Loucy (cell line): ENCODE measurements around the gene SEC16B.
"Not testable (repeated sequence)": the region's sequence is repeated elsewhere in the genome, so short reads cannot be mapped to it uniquely, and the experiment has no call there.

ENCODE experiments used
- H2AFZ ChIP-seq: fragments of 200-600 bp; sonication (generic); 2 replicates; pipeline ENCODE4 v1.6.0; 2016; ENCODE audit warnings: antibody characterized with exemption, mild to moderate bottlenecking, low read length, moderate library complexity
- H3F3A ChIP-seq: fragments of 200-600 bp; 2 replicates; pipeline ENCODE4 v1.6.0; 2016; ENCODE audit warnings: antibody characterized with exemption, low read depth, mild to moderate bottlenecking
- H3K27me3 ChIP-seq: fragments of 200-600 bp; sonication (generic); 2 replicates; pipeline ENCODE4 v1.6.1; 2014; ENCODE audit warnings: low read length, mild to moderate bottlenecking; ENCODE audit not compliant: insufficient read depth, poor library complexity, severe bottlenecking
- H3K36me3 ChIP-seq: fragments of 200-600 bp; sonication (generic); 2 replicates; pipeline ENCODE4 v1.6.1; 2016; ENCODE audit warnings: low read length; ENCODE audit not compliant: insufficient read depth
- H3K4me1 ChIP-seq: fragments of 200-600 bp; sonication (generic); 2 replicates; pipeline ENCODE4 v1.5.1; 2014; ENCODE audit warnings: low read length, mild to moderate bottlenecking; ENCODE audit not compliant: insufficient read depth, poor library complexity, severe bottlenecking
- H3K4me2 ChIP-seq: fragments of 200-600 bp; sonication (generic); 2 replicates; pipeline ENCODE4 v1.6.0; 2014; ENCODE audit warnings: antibody characterized with exemption, low read length, low read depth, mild to moderate bottlenecking; ENCODE audit not compliant: poor library complexity, severe bottlenecking
- H3K4me3 ChIP-seq: fragments of 200-600 bp; sonication (generic); 2 replicates; pipeline ENCODE4 v1.5.1; 2014; ENCODE audit warnings: low read length, mild to moderate bottlenecking, mixed read lengths; ENCODE audit not compliant: poor library complexity, severe bottlenecking
- H3K79me2 ChIP-seq: fragments of 200-600 bp; sonication (generic); 2 replicates; pipeline ENCODE4 v1.6.1; 2014; ENCODE audit warnings: low read length; ENCODE audit not compliant: insufficient read depth
- H3K9ac ChIP-seq: fragments of 200-600 bp; sonication (generic); 2 replicates; pipeline ENCODE4 v1.6.0; 2014; ENCODE audit warnings: mild to moderate bottlenecking, low read depth, low read length, moderate library complexity; ENCODE audit not compliant: poor library complexity, severe bottlenecking
- H3K9me2 ChIP-seq: fragments of 200-600 bp; sonication (generic); replicated peaks from 2 replicates; pipeline ENCODE4 v1.6.1; 2016; ENCODE audit warnings: low read depth, low read length, mixed read lengths
- H3K9me3 ChIP-seq: fragments of 200-600 bp; sonication (generic); 2 replicates; pipeline ENCODE4 v1.6.1; 2014; ENCODE audit warnings: mild to moderate bottlenecking, antibody characterized with exemption, low read length, low read depth; ENCODE audit not compliant: insufficient read depth
- H4K20me1 ChIP-seq: fragments of 200-600 bp; sonication (generic); 2 replicates; pipeline ENCODE4 v1.6.0; 2014; ENCODE audit warnings: antibody characterized with exemption, low read length, mild to moderate bottlenecking; ENCODE audit not compliant: insufficient read depth, poor library complexity, severe bottlenecking
- CTCF ChIP-seq: fragments of 200-600 bp; sonication (generic); conservative IDR thresholded peaks from 2 replicates; pipeline ENCODE4 v1.5.1; 2014; ENCODE audit warnings: mild to moderate bottlenecking, antibody characterized with exemption, low read length
- EZH2phosphoT487 ChIP-seq: fragments of 200-600 bp; IDR thresholded peaks from 2 replicates; pipeline ENCODE4 v1.6.1; 2018; ENCODE audit warnings: antibody characterized with exemption, mild to moderate bottlenecking, moderate library complexity, borderline replicate concordance

The SEC16B gene

GRCh38 chr1:177995369-177995768 is 25.5 kb upstream of the SEC16B start:
- no peak for TF ChIP-seq EZH2phosphoT487
- no peak for TF ChIP-seq CTCF
- H3K27me3 ChIP-seq, result no peaks in the 10 kb centered on the region
- no peaks in the 10 kb centered on the region for H3K9me2 ChIP-seq
- no peaks in the 10 kb centered on the region for H3K9me3 ChIP-seq
- no peak overlapping the region for H3K4me2 ChIP-seq
- no peaks in the 10 kb centered on the region for H4K20me1 ChIP-seq
- H3K9ac ChIP-seq, result no peak overlapping the region
- H2AFZ ChIP-seq, result no peak overlapping the region
- no peaks in the 10 kb centered on the region for H3F3A ChIP-seq
- H3K79me2 ChIP-seq, result no peaks in the 10 kb centered on the region
- no peaks in the 10 kb centered on the region for H3K4me1 ChIP-seq
- H3K4me3 ChIP-seq, result no peak overlapping the region
- no peaks in the 10 kb centered on the region for H3K36me3 ChIP-seq

GRCh38 chr1:177986281-177986680 is 16.4 kb upstream of the SEC16B start:
- H3K27me3 ChIP-seq, H2AFZ ChIP-seq, H3K9me2 ChIP-seq, H3K4me1 ChIP-seq, H3K9me3 ChIP-seq, H4K20me1 ChIP-seq, H3K79me2 ChIP-seq, H3F3A ChIP-seq, H3K9ac ChIP-seq, H3K4me3 ChIP-seq, H3K4me2 ChIP-seq, H3K36me3 ChIP-seq: not testable (repeated sequence)

GRCh38 chr1:177984761-177985160 is 14.9 kb upstream of the SEC16B start:
- H3F3A ChIP-seq, result no peaks in the 10 kb centered on the region
- H3K36me3 ChIP-seq, result no peaks in the 10 kb centered on the region
- no peak overlapping the region for H2AFZ ChIP-seq
- TF ChIP-seq CTCF (no peak), EZH2phosphoT487 (no peak)
- no peak overlapping the region for H3K9ac ChIP-seq
- H3K27me3 ChIP-seq, result no peaks in the 10 kb centered on the region
- H3K4me2 ChIP-seq, result no peak overlapping the region
- H4K20me1 ChIP-seq, result no peaks in the 10 kb centered on the region
- no peaks in the 10 kb centered on the region for H3K9me3 ChIP-seq
- no peaks in the 10 kb centered on the region for H3K79me2 ChIP-seq
- H3K9me2 ChIP-seq, result no peaks in the 10 kb centered on the region
- H3K4me3 ChIP-seq, result no peak overlapping the region
- H3K4me1 ChIP-seq, result no peaks in the 10 kb centered on the region

- Histone ChIP-seq H3K79me2 (no peaks in the 10 kb centered on the region), H4K20me1 (no peaks in the 10 kb centered on the region), H3K36me3 (no peaks in the 10 kb centered on the region), H3K4me3 (no peak overlapping the region), H3F3A (no peaks in the 10 kb centered on the region), H3K27me3 (no peaks in the 10 kb centered on the region), H3K4me2 (no peak overlapping the region), H3K4me1 (no peaks in the 10 kb centered on the region), H3K9ac (no peak overlapping the region), H3K9me2 (no peaks in the 10 kb centered on the region), H3K9me3 (no peaks in the 10 kb centered on the region), H2AFZ (no peak overlapping the region)
- no peak for TF ChIP-seq CTCF
- no peak for TF ChIP-seq EZH2phosphoT487
These were observed 14.3 kb upstream of the SEC16B start for GRCh38 chr1:177984136-177984525.
